Panc1 (cell line): ENCODE measurements around the gene MLX. TPM values are rescaled to one million over a fixed set of nuclear protein-coding genes. Genes with fewer than 3 reads are reported as not detected.
A peak's percentile ranks its signal among the peaks of the same experiment; 100 is the strongest.
"Not testable (repeated sequence)": the region's sequence is repeated elsewhere in the genome, so short reads cannot be mapped to it uniquely, and the experiment has no call there.

Experiments used
- ATAC-seq: fragments of 200-7000 bp; cut with Tn5 transposase; 2 replicates; pipeline ENCODE4 v1.9.1; 2020; ENCODE audit warnings: mild to moderate bottlenecking, moderate library complexity
- BruUV-seq: library from RNA; stranded (reverse); fragments of 400-500 nt; replicated peaks from 2 replicates; lab custom pipeline; 2021; lab: Mats Ljungman, UMichigan
- CTCF ChIA-PET: fragments of 300-600 bp; sonication (Branson Sonifier 250); formaldehyde crosslinking; loops from one replicate; lab custom pipeline; 2022; ENCODE audit warnings: antibody characterized with exemption; lab: Charles Lee
- POLR2A ChIA-PET: fragments of 300-600 bp; sonication (Branson Sonifier 250); formaldehyde crosslinking; loops from one replicate; lab custom pipeline; 2022; ENCODE audit warnings: antibody characterized with exemption; lab: Charles Lee
- DNase-seq: peaks from one replicate; pipeline ENCODE4 v3.0.0-alpha.2; 2010; ENCODE audit warnings: low read depth, low spot score
- H3K27ac ChIP-seq: 2 replicates; pipeline ENCODE4 v1.5.1; 2011; ENCODE audit warnings: mild to moderate bottlenecking, low read length, inconsistent platforms
- H3K27me3 ChIP-seq: fragments of 200-500 bp; sonication (Bioruptor generic); 2 replicates; pipeline ENCODE4 v1.6.0; 2014; ENCODE audit warnings: low read length, inconsistent platforms; ENCODE audit not compliant: control insufficient read depth, insufficient read depth
- H3K36me3 ChIP-seq: fragments of 200-500 bp; sonication (Bioruptor generic); 2 replicates; pipeline ENCODE4 v1.5.1; 2014; ENCODE audit warnings: inconsistent platforms, mild to moderate bottlenecking, low read length, moderate library complexity; ENCODE audit not compliant: control insufficient read depth, insufficient read depth
- H3K4me1 ChIP-seq: 2 replicates; pipeline ENCODE4 v1.5.1; 2011; ENCODE audit warnings: inconsistent platforms, mild to moderate bottlenecking, low read length, moderate library complexity; ENCODE audit not compliant: control insufficient read depth, insufficient read depth
- H3K4me3 ChIP-seq, 2 experiments: 2 replicates each; pipeline ENCODE4 v1.5.1; 2011 to 2012; ENCODE audit warnings: low read depth in 2 of 2, low read length in 2 of 2, mild to moderate bottlenecking in 2 of 2, inconsistent platforms in 1 of 2, moderate library complexity in 1 of 2
- H3K9me3 ChIP-seq: fragments of 200-500 bp; sonication (Bioruptor generic); 2 replicates; pipeline ENCODE4 v1.5.1; 2014; ENCODE audit warnings: low read depth, mild to moderate bottlenecking, inconsistent platforms, low read length, moderate library complexity; ENCODE audit not compliant: control insufficient read depth, insufficient read depth
- POLR2AphosphoS5 ChIP-seq: IDR thresholded peaks from 2 replicates; pipeline ENCODE4 v1.6.1; 2012; ENCODE audit warnings: mild to moderate bottlenecking, low read depth, low read length, moderate library complexity
- REST ChIP-seq, 2 experiments: IDR thresholded peaks; 2 replicates each; pipeline ENCODE4 v1.6.1; 2011 to 2012; ENCODE audit warnings: low read depth in 2 of 2, control low read depth in 1 of 2, low read length in 1 of 2, mild to moderate bottlenecking in 1 of 2, moderate library complexity in 1 of 2; ENCODE audit not compliant: insufficient read depth in 1 of 2
- SIN3A ChIP-seq: IDR thresholded peaks from 2 replicates; pipeline ENCODE4 v1.6.1; 2012; ENCODE audit warnings: low read depth, mild to moderate bottlenecking, low read length, moderate library complexity, borderline replicate concordance; ENCODE audit not compliant: insufficient read depth
- TCF7L2 ChIP-seq: IDR thresholded peaks from 2 replicates; pipeline ENCODE4 v1.6.1; 2011; ENCODE audit warnings: mild to moderate bottlenecking, low read depth, low read length, inconsistent platforms
- in situ Hi-C: cut with HindIII; loops from 2 replicates; pipeline ENCODE4 v1.10.0; 2016; ENCODE audit warnings: low sequenced_read_pairs, low pct_unique_long_range_greater_than_20kb
- intact Hi-C: fragments of 100-400 bp; cut with micrococcal nuclease; formaldehyde crosslinking; loops from one replicate; pipeline ENCODE4 v1.10.0; 2022; ENCODE audit not compliant: unreplicated experiment
- total RNA-seq: library from RNA; stranded (reverse); gene quantifications from one replicate; pipeline ENCODE4 v1.2.1, GENCODE V29; 2021; ENCODE audit not compliant: unreplicated experiment

Gene MLX
- total RNA-seq, 1 experiment from 2014 or later, result 35.8 TPM

DNA sequence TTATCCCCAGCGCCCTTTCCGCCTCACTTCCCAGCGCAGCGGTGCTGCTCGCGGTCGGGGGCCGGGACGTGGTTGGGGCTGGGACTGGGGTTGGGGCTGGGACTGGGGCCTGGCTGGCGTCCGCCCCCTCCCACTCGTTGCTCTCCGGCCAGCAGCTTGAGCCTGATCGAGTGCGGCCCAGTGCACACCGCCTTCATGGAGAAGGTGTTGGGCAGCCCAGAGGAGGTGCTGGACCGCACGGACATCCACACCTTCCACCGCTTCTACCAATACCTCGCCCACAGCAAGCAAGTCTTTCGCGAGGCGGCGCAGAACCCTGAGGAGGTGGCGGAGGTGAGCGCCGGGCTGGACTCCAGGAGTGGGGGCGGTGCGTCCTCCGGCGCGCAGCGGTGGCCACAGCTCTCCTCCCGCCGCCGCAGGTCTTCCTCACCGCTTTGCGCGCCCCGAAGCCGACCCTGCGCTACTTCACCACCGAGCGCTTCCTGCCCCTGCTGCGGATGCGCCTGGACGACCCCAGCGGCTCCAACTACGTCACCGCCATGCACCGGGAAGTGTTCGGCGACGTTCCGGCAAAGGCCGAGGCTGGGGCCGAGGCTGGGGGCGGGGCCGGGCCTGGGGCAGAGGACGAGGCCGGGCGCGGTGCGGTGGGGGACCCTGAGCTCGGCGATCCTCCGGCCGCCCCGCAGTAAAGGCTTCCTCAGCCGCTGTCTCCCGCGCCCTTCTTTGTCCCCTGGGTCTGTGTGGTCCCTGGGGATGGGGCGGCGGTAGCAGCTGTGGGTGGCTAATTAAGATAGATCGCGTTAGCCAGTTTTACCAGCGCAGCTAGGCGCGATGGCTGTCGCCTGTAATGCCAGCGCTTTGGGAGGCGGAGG, 12.4 kb upstream of the MLX start:
- Histone ChIP-seq H3K27ac (peak overlapping the region; percentile 63), H3K4me3 (peak overlapping the region; percentile 68 to 69), H3K27me3 (no peaks in the 10 kb centered on the region), H3K4me1 (peaks cover 13% of the 10 kb centered on the region; the same call in 1 of the 2 replicates), H3K36me3 (no peaks in the 10 kb centered on the region), H3K9me3 (no peaks in the 10 kb centered on the region)
- ChIA-PET POLR2A (no interaction called here), CTCF (interaction anchor here (0.6 kb wide), 1 partner anchor 527 kb away, joined by 6 read pairs; no protein-coding TSS in a partner anchor)
- no peak for DNase-seq
- TF ChIP-seq POLR2AphosphoS5 (peak; percentile 18; the same call in 1 of the 2 replicates), REST (IDR thresholded peaks at IDR 0.05; ENCODE audit: insufficient read depth in 1 of 2, low read depth in 2 of 2, low read length in 1 of 2) (no peak), SIN3A (0 out of 2 replicates have a peak, but pooled peaks have one; percentile 31)
- intact Hi-C loops (no loop called here), in situ Hi-C loops (no loop called here)
- BruUV-seq, result TSS peak; percentile 80
- ATAC-seq, result peak; percentile 89

DNA sequence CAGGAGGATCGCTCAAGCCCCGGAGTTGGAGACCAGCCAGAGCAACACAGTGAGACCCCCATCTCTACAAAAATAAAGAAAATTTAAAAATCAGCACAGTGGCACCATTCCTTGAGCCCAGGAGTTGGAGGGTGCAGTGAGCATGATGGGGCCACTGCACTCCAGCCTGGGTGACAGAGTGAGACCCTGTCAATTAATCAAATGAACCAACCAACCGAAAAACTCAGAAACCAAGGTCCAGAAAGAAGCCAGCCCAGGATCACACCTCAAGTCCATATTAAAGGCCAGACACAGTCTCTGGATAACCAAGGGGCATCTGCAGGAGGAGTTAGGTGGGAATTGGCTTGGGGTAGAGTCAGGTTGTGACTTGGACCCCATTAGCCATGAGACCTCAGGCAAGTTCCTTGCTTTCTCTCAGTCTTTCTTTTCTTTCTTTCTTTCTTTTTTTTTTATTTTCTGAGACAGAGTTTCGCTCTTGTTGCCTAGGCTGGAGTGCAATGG, 11.7 kb upstream of the MLX start:
- TF ChIP-seq REST (IDR thresholded peaks at IDR 0.05; ENCODE audit: insufficient read depth in 1 of 2, low read depth in 2 of 2, low read length in 1 of 2) (no peak), TCF7L2 (no peak), POLR2AphosphoS5 (no peak)
- Histone ChIP-seq H3K4me1 (peaks cover 13% of the 10 kb centered on the region; the same call in 1 of the 2 replicates), H3K27ac (peak overlapping the region; percentile 63), H3K36me3 (no peaks in the 10 kb centered on the region), H3K27me3 (no peaks in the 10 kb centered on the region), H3K4me3 (peak overlapping the region; percentile 68 to 69), H3K9me3 (no peaks in the 10 kb centered on the region)
- in situ Hi-C loops, result no loop called here
- intact Hi-C loops, result no loop called here
- CTCF ChIA-PET, result no interaction called here
- ATAC-seq, result no peak
- BruUV-seq, result TSS peak; percentile 97
- no peak for DNase-seq
- POLR2A ChIA-PET, result no interaction called here

DNA sequence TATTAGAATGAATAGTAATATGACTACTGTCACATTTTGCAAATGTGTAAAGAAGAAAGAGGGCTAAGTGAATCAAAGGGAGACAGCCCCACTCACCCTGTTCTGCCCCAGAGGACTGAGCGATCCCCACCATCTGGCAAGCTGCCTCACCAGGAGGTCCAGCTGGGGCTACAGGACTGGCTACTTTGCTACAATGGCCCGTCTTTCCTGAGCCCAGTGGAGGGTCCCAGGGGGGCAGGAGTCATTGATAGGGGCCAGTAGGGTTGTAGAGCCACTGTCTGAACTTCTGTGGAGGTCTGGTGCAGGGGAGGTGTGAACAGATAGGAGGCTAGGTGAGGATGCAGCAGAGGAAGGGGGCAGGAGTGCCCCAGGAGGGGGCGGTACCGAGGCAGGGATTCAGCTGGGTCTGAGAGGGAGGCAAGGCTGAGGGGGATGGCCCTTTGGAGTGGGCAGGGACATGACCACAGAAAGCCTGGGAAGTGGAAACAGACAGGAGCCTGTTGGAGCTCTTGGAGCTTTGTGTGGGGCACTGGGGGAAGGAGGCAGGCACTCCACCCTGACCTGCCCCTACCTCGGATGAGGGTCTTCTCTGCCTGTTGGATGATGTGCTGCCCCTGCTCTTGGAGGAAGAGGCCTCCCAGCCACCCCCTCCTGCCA, 10.8 kb upstream of the MLX start:
- in situ Hi-C loops, H3K9me3 ChIP-seq, POLR2A ChIA-PET, H3K4me3 ChIP-seq, BruUV-seq, H3K27ac ChIP-seq, DNase-seq, CTCF ChIA-PET, H3K27me3 ChIP-seq, H3K36me3 ChIP-seq, intact Hi-C loops: not testable (repeated sequence)
- ATAC-seq, result peak; percentile 45
- peaks cover 13% of the 10 kb centered on the region; the same call in 1 of the 2 replicates for H3K4me1 ChIP-seq
